OCI-LY1 (cell line): ENCODE results near the gene AKT2.

ENCODE experiments used
- EZH2 ChIP-seq: fragments of 200-600 bp; sonication (generic), shearing (Covaris generic); IDR thresholded peaks from 2 replicates; pipeline ENCODE4 v1.8.0; 2017; ENCODE audit warnings: borderline replicate concordance, mixed run types, mild to moderate bottlenecking, antibody characterized with exemption, low read length, moderate library complexity, mixed read lengths
- TF ChIP-seq, protein P1 (sequence below): fragments of 200-600 bp; sonication (generic), shearing (Covaris generic); IDR thresholded peaks from 2 replicates; pipeline ENCODE4 v1.5.1; 2017; ENCODE audit warnings: mild to moderate bottlenecking, antibody characterized with exemption, low read length, moderate library complexity, mixed read lengths

GRCh38 chr19:40322271-40322610 is 37.1 kb upstream of the AKT2 start:
- TF ChIP-seq, protein P1, sequence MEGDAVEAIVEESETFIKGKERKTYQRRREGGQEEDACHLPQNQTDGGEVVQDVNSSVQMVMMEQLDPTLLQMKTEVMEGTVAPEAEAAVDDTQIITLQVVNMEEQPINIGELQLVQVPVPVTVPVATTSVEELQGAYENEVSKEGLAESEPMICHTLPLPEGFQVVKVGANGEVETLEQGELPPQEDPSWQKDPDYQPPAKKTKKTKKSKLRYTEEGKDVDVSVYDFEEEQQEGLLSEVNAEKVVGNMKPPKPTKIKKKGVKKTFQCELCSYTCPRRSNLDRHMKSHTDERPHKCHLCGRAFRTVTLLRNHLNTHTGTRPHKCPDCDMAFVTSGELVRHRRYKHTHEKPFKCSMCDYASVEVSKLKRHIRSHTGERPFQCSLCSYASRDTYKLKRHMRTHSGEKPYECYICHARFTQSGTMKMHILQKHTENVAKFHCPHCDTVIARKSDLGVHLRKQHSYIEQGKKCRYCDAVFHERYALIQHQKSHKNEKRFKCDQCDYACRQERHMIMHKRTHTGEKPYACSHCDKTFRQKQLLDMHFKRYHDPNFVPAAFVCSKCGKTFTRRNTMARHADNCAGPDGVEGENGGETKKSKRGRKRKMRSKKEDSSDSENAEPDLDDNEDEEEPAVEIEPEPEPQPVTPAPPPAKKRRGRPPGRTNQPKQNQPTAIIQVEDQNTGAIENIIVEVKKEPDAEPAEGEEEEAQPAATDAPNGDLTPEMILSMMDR, result no peak
- TF ChIP-seq EZH2, result no peak
